Nephron progenitor cell (in vitro differentiated cells): ENCODE measurements around the gene ATP5PF.

Experiments used
- DNase-seq: peaks from one replicate; pipeline ENCODE4 v3.0.0; 2021
- H3K27ac Mint-ChIP-seq: 2 replicates; pipeline ENCODE4 v1.8.0; 2021; ENCODE audit warnings: mild to moderate bottlenecking, moderate library complexity, mixed read lengths
- H3K27me3 Mint-ChIP-seq: 2 replicates; pipeline ENCODE4 v1.8.0; 2021; ENCODE audit warnings: mild to moderate bottlenecking, low read depth, mixed read lengths; ENCODE audit not compliant: poor library complexity
- H3K36me3 Mint-ChIP-seq: 2 replicates; pipeline ENCODE4 v1.8.0; 2021; ENCODE audit warnings: low read depth, mixed read lengths
- H3K4me1 Mint-ChIP-seq: 2 replicates; pipeline ENCODE4 v1.8.0; 2021; ENCODE audit warnings: mixed read lengths
- H3K4me3 Mint-ChIP-seq: 2 replicates; pipeline ENCODE4 v1.8.0; 2021; ENCODE audit warnings: mild to moderate bottlenecking, moderate library complexity, mixed read lengths
- H3K9me3 Mint-ChIP-seq: 2 replicates; pipeline ENCODE4 v1.8.0; 2021; ENCODE audit warnings: mild to moderate bottlenecking, moderate library complexity, mixed read lengths
- CTCF ChIP-seq: fragments of 200-600 bp; sonication (generic); IDR thresholded peaks from 2 replicates; pipeline ENCODE4 v1.5.0; 2021; ENCODE audit warnings: antibody characterized with exemption

ATP5PF gene

DNA sequence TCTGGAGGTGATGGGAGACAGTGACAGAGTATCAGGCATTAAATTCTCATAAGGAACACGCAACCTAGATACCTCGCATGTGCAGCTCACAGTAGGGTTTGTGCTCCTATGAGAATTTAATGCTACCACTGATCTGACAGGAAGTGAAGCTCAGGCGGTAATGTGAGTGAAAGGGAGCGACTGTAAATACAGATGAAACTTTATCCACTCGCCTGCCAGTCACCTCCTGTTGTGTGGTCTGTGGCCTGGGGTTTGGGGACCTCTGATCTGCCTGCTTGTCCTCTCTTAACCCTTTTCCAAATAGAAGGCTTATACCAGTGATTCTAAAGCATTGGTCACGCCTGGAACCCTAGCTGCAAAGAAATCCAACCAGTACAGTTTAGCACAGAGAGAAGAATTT, 15.4 kb upstream of the ATP5PF start:
- no peak for TF ChIP-seq CTCF
- DNase-seq, result peak; percentile 5
- Mint-ChIP-seq H3K36me3 (peaks cover 29% of the 10 kb centered on the region), H3K4me3 (no peak overlapping the region), H3K9me3 (no peaks in the 10 kb centered on the region), H3K4me1 (peaks cover 9% of the 10 kb centered on the region), H3K27me3 (no peaks in the 10 kb centered on the region), H3K27ac (peak overlapping the region; percentile 88)

GRCh38 chr21:25744854-25745253, 10.2 kb upstream of the ATP5PF start:
- H3K27ac Mint-ChIP-seq, result no peak overlapping the region
- TF ChIP-seq CTCF, result no peak
- H3K9me3 Mint-ChIP-seq, result no peaks in the 10 kb centered on the region
- H3K27me3 Mint-ChIP-seq, result no peaks in the 10 kb centered on the region
- no peak overlapping the region for H3K4me3 Mint-ChIP-seq
- peaks cover 23% of the 10 kb centered on the region for H3K36me3 Mint-ChIP-seq
- DNase-seq, result no peak
- no peaks in the 10 kb centered on the region for H3K4me1 Mint-ChIP-seq

DNA sequence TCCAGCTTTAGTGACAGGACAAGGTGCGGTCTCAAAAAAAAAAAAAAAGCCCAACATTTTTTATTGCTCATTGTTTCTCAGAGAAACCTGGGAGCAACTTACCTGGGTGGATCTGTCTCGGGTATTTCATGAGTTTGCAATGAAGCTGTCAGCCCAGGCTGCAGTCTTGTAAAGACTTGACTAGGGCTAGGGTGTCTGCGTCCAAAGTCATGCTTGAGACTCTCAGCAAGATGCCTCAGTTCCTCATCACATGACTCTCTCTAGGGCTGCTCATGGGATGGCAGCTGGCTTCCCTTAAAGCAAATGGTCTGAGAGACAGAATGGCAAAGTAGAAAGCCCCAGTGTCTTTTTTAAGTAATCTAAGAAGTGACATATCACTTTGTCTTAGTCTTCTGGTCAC, 8.2 kb upstream of the ATP5PF start:
- Mint-ChIP-seq H3K27ac (no peak overlapping the region), H3K27me3 (no peaks in the 10 kb centered on the region), H3K36me3 (peaks cover 18% of the 10 kb centered on the region), H3K9me3 (no peaks in the 10 kb centered on the region), H3K4me3 (no peak overlapping the region), H3K4me1 (peaks cover 8% of the 10 kb centered on the region)
- no peak for DNase-seq
- TF ChIP-seq CTCF, result no peak

GRCh38 chr21:25737421-25737820, 2.7 kb upstream of the ATP5PF start:
- Mint-ChIP-seq H3K4me1 (peaks cover 36% of the 10 kb centered on the region), H3K27me3 (peaks cover 6% of the 10 kb centered on the region), H3K4me3 (peak overlapping the region; percentile 99), H3K27ac (peak overlapping the region; percentile 99), H3K9me3 (no peaks in the 10 kb centered on the region), H3K36me3 (peaks cover 15% of the 10 kb centered on the region)
- DNase-seq, result no peak
- TF ChIP-seq CTCF, result no peak

- H3K4me1 Mint-ChIP-seq, result peaks cover 36% of the 10 kb centered on the region
- no peak for TF ChIP-seq CTCF
- H3K9me3 Mint-ChIP-seq, result no peaks in the 10 kb centered on the region
- H3K27me3 Mint-ChIP-seq, result peaks cover 6% of the 10 kb centered on the region
- peaks cover 13% of the 10 kb centered on the region for H3K36me3 Mint-ChIP-seq
- H3K4me3 Mint-ChIP-seq, result peak overlapping the region; percentile 99
- DNase-seq, result no peak
- peak overlapping the region; percentile 99 for H3K27ac Mint-ChIP-seq
Measured at GRCh38 chr21:25735646-25736597, 1.2 kb upstream of the ATP5PF start.

DNA sequence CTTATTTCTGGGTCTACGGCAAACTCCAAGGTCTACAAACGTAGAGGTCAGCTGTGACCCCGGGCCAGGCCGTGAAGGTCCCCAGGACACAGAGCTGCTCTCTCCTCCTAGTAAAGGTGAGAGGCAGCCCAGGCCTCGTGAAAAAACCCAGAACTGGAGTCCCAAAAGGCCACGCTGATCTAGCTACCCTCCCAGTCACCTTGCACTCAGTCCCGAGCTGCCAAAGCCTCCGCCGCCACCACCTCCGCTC, 125 bp downstream of the ATP5PF start:
- Mint-ChIP-seq H3K4me3 (peak overlapping the region; percentile 99), H3K9me3 (no peaks in the 10 kb centered on the region), H3K27ac (peak overlapping the region; percentile 100), H3K4me1 (peaks cover 36% of the 10 kb centered on the region), H3K36me3 (peaks cover 19% of the 10 kb centered on the region), H3K27me3 (peaks cover 6% of the 10 kb centered on the region)
- DNase-seq, result no peak
- TF ChIP-seq CTCF, result no peak
